ENCODE measurements around the gene ROBO3. TPM values are rescaled to one million over a fixed set of nuclear protein-coding genes. Genes with fewer than 3 reads are reported as not detected.

ROBO3 gene
- total and polyA plus RNA-seq, 2 of the 8 experiments (the other 6 are each of a cell fraction or from before 2014, with no cell fraction given) = 12.1 to 24.6 TPM

GRCh38 chr11:124915541-124916369 is 50.5 kb downstream of the ROBO3 start:
- H4K8ac ChIP-seq (ENCODE audit: extremely low read depth, insufficient read depth, low read length) = no peak overlapping the region
- no peaks in the 10 kb centered on the region for H3K36me3 ChIP-seq (ENCODE audit: control insufficient read depth in 2 of 4, insufficient read depth in 4 of 4, low read length in 3 of 4)
- peaks cover 0 to 2% (median 1%) of the 10 kb centered on the region in 4 experiments; a peak in 2 of 7 replicates for H3K4me1 ChIP-seq (replicated peaks in 1 of 4; ENCODE audit: control insufficient read depth in 3 of 4, insufficient read depth in 4 of 4, low read length in 3 of 4)
- no peak overlapping the region for H4K5ac ChIP-seq (ENCODE audit: insufficient read length, low read depth, low read length)
- no peaks in the 10 kb centered on the region for H3K79me2 ChIP-seq (ENCODE audit: control insufficient read depth in 1 of 2, insufficient read depth in 2 of 2, low read length in 2 of 2)
- CTCF ChIA-PET (ENCODE audit: partially characterized antibody) = interaction anchor here (0.8 to 1.9 kb wide), 4 partner anchors 19 to 78 kb away, joined by 3 to 6 read pairs (median 4); no protein-coding TSS in a partner anchor
- no peak overlapping the region for H3K4me3 ChIP-seq (ENCODE audit: extremely low read depth in 1 of 4, insufficient read depth in 2 of 4, low read depth in 3 of 4, low read length in 4 of 4)
- H2BK5ac ChIP-seq (ENCODE audit: low read depth, low read length) = no peak overlapping the region
- no peak for DNase-seq (ENCODE audit: low read depth in 1 of 2, low spot score in 2 of 2)
- H3K4ac ChIP-seq (replicated peaks; ENCODE audit: insufficient read length, low read depth, low read length) = no peak overlapping the region
- 83% methylated on average over 3 of the region's 3 CpGs; no CpG with 5 or more reads in 1 of the 2 experiments for WGBS, 2 experiments (ENCODE audit: extremely low coverage in 1 of 2, insufficient coverage in 1 of 2, insufficient read length in 1 of 2, insufficient replicate concordance in 2 of 2, low coverage in 1 of 2, low lambda C conversion rate in 2 of 2, missing lambda C conversion rate in 1 of 2)
- no peak overlapping the region for H2BK15ac ChIP-seq (ENCODE audit: low read length)
- no peak overlapping the region for H2BK120ac ChIP-seq (replicated peaks; ENCODE audit: low read depth, low read length)
- peaks cover 0 to 8% of the 10 kb centered on the region in 2 experiments; a peak in 2 of 4 replicates for H3K9me3 ChIP-seq (ENCODE audit: insufficient read depth in 2 of 2, low read depth in 1 of 2, low read length in 1 of 2)
- no peak for FAIRE-seq
- POLR2A ChIA-PET (ENCODE audit: partially characterized antibody) = no interaction called here
- no peak overlapping the region for H2AK5ac ChIP-seq (ENCODE audit: low read depth, low read length)
- H2AFZ ChIP-seq (ENCODE audit: low read length) = no peak overlapping the region
- H3K27me3 ChIP-seq (replicated peaks in 1 of 4; ENCODE audit: control insufficient read depth in 3 of 4, extremely low read depth in 1 of 4, insufficient read depth in 3 of 4, low read length in 3 of 4) = peaks cover 0 to 19% (median 14%) of the 10 kb centered on the region in 4 experiments; a peak in 6 of 7 replicates
- H4K20me1 ChIP-seq (replicated peaks in 1 of 2; ENCODE audit: control insufficient read depth in 1 of 2, insufficient read depth in 2 of 2, low read length in 2 of 2) = no peaks in the 10 kb centered on the region
- H4K91ac ChIP-seq (replicated peaks; ENCODE audit: insufficient read length, low read length) = no peak overlapping the region
- no peak overlapping the region for H3K9ac ChIP-seq (replicated peaks in 1 of 4; ENCODE audit: extremely low read depth in 1 of 4, low read depth in 3 of 4, low read length in 3 of 4)
- H3K79me1 ChIP-seq (ENCODE audit: low read depth, low read length) = no peaks in the 10 kb centered on the region
- H3K23ac ChIP-seq (ENCODE audit: insufficient read length) = no peak overlapping the region
- H3K14ac ChIP-seq (ENCODE audit: insufficient read length) = no peak overlapping the region
- H3K56ac ChIP-seq (replicated peaks; ENCODE audit: insufficient read length, low read depth, low read length) = no peak overlapping the region
- H3K23me2 ChIP-seq (ENCODE audit: low read depth, low read length) = no peaks in the 10 kb centered on the region
- no peak overlapping the region for H3K27ac ChIP-seq (ENCODE audit: low read depth, low read length)
- no peak overlapping the region for H3K18ac ChIP-seq (ENCODE audit: extremely low read depth, low read length)
- H2BK20ac ChIP-seq (ENCODE audit: low read length) = no peak overlapping the region
- H2BK12ac ChIP-seq (ENCODE audit: low read depth, low read length) = 0 out of 2 replicates have a peak overlapping the region, but pooled peaks have one; percentile 75
- H3K4me2 ChIP-seq (ENCODE audit: insufficient read depth in 1 of 2, low read depth in 2 of 2, low read length in 2 of 2) = no peak overlapping the region
- TF ChIP-seq EZH2 (IDR thresholded peaks at IDR 0.05; ENCODE audit: low read depth, low read length, severe bottlenecking) = no peak
- TF ChIP-seq CEBPB (IDR thresholded peaks at IDR 0.05; ENCODE audit: low read depth, low read length) = no peak
- no peak for TF ChIP-seq CTBP2 (IDR thresholded peaks at IDR 0.05; ENCODE audit: borderline replicate concordance, insufficient read depth, insufficient read length, low read length)
- TF ChIP-seq RAD21 (IDR thresholded peaks at IDR 0.05 in 1 of 2, conservative IDR thresholded peaks at IDR 0.05 in 1 of 2; ENCODE audit: low read depth in 2 of 2, low read length in 2 of 2) = no peak
- no peak for TF ChIP-seq CREB1 (IDR thresholded peaks at IDR 0.05)
- no peak for TF ChIP-seq RFX5 (IDR thresholded peaks at IDR 0.05; ENCODE audit: borderline replicate concordance, low read depth, low read length)
- TF ChIP-seq JUN (IDR thresholded peaks at IDR 0.05; ENCODE audit: low read depth, low read length) = no peak
- TF ChIP-seq FOSL1 (IDR thresholded peaks at IDR 0.05; ENCODE audit: insufficient read depth, low read depth, low read length) = no peak

Data from H1 (cell line).